ENCODE data around the gene MRPL41.
"Not testable (repeated sequence)": the region's sequence is repeated elsewhere in the genome, so short reads cannot be mapped to it uniquely, and the experiment has no call there.

DNA sequence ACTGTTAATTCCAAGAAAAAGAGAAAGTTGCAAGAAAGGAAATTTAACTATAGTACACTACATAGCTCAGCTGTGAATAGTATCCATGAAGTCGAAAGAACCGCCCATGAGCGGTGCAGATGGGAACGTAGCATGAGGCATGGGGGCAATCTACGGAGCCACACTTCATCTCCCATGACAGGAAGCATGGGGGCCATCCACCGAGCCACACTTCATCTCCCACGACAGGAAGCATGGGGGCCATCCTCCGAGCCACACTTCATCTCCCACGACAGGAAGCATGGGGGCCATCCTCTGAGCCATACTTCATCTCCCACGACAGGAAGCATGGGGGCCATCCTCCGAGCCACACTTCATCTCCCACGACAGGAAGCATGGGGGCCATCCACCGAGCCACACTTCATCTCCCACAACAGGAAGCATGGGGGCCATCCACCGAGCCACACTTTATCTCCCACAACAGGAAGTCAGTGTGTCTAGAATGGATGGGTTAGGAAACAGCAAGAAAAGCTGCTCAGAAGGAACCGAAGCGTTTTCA lies 15.0 kb upstream of the MRPL41 start:
- TF ChIP-seq, protein P1, sequence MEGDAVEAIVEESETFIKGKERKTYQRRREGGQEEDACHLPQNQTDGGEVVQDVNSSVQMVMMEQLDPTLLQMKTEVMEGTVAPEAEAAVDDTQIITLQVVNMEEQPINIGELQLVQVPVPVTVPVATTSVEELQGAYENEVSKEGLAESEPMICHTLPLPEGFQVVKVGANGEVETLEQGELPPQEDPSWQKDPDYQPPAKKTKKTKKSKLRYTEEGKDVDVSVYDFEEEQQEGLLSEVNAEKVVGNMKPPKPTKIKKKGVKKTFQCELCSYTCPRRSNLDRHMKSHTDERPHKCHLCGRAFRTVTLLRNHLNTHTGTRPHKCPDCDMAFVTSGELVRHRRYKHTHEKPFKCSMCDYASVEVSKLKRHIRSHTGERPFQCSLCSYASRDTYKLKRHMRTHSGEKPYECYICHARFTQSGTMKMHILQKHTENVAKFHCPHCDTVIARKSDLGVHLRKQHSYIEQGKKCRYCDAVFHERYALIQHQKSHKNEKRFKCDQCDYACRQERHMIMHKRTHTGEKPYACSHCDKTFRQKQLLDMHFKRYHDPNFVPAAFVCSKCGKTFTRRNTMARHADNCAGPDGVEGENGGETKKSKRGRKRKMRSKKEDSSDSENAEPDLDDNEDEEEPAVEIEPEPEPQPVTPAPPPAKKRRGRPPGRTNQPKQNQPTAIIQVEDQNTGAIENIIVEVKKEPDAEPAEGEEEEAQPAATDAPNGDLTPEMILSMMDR (IDR thresholded peaks at IDR 0.05), result not testable (repeated sequence)
- not testable (repeated sequence) for TF ChIP-seq EP300, POLR2A, POLR2AphosphoS5 (IDR thresholded peaks at IDR 0.05)

All from suprapubic skin (tissue), 4 donors.